Stimulated activated CD4-positive, alpha-beta T cell treated with anti-CD3 and anti-CD28 coated beads, TNF-alpha, amount 100 ng/mL, for 48 hours (primary cell): Measurements from ENCODE around the gene DRD4.
A peak's percentile ranks its signal among the peaks of the same experiment; 100 is the strongest.

Experiments
- DNase-seq, 3 donors: peaks; one replicate each; pipeline ENCODE4 v3.0.0-alpha.2; 2020; ENCODE audit warnings: low read depth in 3 of 3

The DRD4 gene

GRCh38 chr11:610146-610801, 26.8 kb upstream of the DRD4 start:
- no peak for DNase-seq

GRCh38 chr11:611001-611996, 25.8 kb upstream of the DRD4 start:
- DNase-seq, result no peak

DNA sequence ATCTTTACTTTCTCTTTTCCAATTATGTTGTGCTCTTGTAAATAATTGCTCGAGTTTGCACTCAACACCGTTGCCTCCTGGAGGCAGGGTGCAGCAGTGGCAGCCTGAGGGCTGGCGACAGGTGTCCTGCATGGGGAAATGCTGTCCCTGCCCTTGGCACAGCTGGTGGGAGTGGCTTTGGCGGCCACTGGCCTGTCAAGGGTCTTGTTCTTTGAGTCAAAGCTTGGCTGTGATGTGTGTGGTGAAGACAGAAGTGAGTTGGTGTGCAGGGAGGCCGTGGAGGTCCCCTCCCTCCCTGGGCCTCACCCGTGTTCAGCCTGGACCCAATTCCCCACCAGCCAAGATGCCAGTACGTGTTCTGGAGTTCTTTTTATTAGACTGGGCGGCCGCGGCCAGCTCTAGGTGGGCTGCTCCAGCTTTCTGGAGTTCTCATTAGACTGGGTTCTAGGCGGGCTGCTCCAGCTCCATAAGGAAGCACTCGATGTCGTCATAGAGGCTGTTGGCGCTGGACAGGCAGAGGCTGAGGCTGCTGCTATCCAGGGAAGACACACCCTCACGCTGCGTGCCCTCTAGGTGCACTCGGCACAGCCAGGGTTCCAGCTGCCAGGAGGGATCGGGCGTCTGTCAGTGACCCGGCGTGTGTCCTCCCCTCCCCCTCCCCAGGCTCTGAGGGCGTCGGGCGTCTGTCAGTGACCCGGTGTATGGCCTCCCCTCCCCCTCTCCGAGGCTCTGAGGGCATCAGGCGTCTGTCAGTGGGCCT, 24.7 kb upstream of the DRD4 start:
- no peak for DNase-seq

GRCh38 chr11:612961-613300, 24.1 kb upstream of the DRD4 start:
- no peak for DNase-seq

- DNase-seq, result peak; percentile 68 to 93 (median 70)
Observed at GRCh38 chr11:613369-613968, 23.6 kb upstream of the DRD4 start.

DNA sequence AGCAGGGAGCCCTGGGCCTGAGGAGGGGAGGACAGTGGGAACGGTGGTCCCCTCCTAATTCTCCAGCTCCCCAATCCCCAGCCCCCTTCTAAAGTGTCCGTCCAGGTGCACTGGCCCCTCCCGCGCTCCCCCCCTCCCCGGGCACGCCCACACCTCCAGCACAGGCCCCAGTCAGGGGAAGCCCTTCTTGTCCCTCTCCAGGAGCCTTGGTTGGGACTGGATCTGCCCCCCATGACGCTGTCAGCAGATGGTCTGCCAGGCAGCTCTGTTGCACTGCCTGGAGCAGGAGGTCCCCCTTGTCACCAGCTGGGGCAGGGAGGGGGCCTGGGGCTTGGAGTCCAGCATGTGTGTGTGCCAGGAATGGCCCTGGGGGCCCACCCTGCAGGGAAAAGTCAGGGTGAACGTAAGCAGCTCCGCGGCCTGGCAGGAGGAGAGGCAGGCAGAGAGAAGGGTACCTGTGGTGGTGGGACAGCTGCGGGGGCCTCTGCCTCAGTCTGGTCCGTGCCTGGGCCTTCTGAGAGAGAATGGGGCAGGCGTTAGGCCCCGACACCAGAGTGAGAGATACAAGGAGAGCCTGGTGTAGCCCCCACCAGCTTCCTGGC, 22.9 kb upstream of the DRD4 start:
- DNase-seq, result no peak

DNA sequence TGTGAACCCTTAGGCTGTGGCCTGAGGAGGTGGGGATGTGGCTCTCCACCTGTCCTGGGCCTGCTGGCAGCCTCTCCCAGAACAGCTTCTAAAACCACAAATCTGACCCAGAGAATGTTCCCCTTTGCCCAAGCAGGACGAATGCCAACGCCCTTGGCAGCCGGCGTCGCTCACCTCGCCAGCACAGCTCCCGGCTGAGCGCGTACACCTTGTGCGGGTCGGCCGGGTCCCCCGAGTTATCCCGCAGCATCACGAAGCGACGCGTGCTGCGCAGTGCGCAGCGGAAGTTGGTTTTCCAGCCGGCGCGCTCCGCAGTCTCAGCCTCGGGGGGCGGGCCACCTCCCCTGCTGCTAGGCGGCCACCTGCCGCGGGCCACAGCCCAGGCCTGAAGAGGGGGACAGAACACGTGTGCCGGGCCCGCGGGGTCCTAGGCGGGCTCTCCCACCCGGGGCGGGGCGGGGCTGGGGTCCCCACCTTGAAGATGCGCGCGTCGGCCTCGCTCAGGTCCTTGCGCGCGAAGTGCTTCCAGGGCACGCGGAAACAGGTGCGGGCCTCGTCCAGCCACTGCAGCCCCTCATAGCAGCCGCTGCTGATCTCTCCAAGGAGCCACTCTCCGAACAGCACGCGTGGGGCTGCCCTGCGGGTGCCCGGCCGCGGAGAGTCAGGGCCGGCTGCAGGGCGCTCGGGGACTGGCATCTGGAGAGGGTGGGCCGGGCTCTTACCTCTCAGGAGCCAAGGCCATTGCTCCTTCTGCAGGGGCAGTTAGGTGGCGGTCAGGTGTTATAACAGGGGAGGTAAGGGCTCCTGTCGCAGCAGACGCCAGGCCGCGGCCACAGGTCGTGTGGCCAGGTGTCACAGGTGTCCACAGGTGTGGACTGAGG, 22.2 kb upstream of the DRD4 start:
- no peak for DNase-seq

GRCh38 chr11:615504-616319, 21.4 kb upstream of the DRD4 start, which contains the start of gene IRF7:
Gene IRF7, minus strand, starts transcription at chr11:615950. Its CDS starts 586 bp downstream, at chr11:615364.
- peak; percentile 65 to 78 (median 74) for DNase-seq

DNA sequence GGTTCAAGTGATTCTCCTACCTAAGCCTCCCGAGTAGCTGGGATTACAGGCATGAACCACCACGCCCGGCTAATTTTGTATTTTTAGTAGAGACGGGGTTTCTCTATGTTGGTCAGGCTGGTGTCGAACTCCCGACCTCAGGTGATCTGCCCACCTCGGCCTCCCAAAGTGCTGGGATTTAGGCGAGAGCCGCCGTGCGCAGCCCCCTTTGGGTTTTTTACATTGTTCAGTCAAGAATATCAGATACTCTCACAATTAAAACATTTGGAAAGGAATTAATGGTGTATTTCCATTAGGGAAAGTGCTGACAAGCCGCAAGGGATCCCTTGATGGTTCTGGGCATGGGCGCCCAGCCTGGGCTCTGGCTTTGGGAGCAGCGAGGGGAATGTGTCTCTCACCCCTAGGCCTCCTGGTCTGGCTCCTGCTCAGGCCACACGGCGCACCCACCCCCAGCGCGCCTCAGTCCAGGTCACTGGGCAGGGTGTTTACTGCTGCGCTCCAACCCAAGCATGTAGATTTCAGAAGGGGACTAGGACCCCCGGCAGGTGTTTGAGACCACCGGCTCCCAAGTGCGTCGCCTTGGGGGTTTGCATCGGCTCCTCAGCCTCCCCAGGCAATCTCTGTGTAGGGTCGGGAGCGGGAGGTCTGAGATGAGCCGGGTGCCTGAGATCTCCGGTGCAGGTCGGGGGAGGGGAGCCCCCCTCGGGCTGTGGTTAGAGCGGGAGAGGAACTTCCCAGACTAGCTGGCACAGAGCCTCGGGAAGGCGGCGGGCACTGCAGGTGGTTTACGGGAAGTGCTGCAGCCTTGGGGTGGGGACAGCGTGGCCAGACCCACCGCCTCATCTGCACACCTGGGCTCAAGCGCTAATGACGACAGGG, 20.5 kb upstream of the DRD4 start:
- no peak for DNase-seq

GRCh38 chr11:617199-617911, 19.7 kb upstream of the DRD4 start:
- DNase-seq, result no peak

- DNase-seq, result no peak
Observed at GRCh38 chr11:617912-618682, 19.0 kb upstream of the DRD4 start.

DNA sequence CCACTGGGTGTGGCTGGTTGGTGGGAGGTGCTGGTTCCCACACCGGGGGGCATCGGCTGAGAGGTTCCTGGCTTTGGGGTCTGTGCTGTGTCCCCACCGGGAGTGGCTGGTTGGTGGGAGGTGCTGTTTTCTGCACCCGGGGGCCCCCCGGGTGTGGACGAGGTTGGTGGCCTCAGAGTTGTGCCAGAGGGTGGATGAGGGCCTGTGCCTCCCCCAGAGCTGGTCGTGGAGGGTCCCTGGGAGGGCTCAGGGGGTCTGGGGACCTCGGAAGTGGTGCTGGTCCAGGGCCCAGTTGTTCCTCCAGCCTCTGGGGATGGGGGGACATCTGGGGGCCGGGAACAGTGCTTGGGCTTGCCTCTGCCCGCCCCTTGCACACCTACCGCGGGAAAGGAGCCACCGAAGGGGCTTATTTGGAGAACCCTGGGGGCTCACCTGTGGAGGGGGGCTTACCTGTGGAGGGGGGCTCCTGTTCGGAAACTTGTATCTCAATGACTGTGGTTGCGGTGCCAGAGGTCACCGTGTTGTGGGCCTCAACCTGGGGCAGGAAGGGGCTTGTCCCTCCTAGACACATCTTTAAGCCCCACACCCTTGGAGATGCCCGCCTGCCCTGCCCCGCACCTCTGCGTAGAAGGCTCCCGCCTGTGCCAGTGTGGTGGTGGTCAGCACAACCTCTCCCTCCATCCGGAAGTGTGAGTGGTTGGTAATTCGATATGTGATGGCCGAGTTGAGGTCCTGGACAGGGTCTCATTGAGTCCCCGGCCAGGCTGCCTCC, 18.0 kb upstream of the DRD4 start:
- DNase-seq, result no peak

GRCh38 chr11:619628-620050, 17.4 kb upstream of the DRD4 start:
- no peak for DNase-seq

GRCh38 chr11:620201-620600, 16.9 kb upstream of the DRD4 start:
- DNase-seq, result no peak

DNA sequence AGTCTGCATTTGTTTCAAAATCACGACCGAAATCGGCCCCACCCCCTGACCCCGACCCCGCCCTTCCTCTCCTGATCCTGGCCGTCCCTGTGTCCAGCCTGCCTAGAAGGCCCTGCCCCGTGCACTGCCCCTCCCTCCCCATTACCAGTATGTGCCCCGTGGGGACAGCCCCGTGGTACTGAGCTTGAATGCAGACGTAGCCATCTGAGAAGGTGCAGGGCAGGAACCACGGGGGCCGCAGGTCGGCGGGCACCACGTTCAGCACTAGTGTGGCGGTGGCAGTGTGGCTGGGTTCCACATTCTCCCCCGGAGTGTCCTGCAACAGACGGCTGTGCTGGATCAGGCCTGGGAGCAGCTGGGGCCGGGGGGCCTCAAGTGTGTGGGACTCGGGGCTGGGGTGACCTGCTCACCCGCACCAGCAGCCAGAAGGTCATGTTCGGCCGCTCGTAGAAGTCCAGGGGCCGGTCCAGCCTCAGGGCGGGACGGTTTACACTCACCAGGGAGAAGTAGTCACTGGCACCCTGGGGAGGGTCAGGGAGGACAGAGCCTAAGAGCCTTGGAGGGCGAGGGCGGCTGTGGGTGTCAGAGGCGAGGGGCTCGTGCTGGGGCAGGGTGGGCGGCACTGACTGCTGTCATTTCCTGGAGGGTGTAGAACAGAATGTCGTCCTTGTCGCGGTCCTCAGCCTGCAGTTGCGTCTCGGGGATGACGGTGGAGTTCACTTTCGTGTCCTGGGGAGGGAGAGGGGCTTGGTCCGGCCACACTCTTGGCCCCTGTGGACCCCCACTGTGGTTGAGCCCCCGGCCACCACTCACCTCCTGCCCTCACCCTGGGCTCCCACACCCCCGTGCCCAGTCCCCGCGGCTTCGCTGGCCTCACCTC, 15.9 kb upstream of the DRD4 start:
- no peak for DNase-seq
